ENCODE measurements around the gene TACC2. TPM values are rescaled to one million over a fixed set of nuclear protein-coding genes. Genes with fewer than 3 reads are reported as not detected.

Gene TACC2
- polyA plus RNA-seq, 4 donors: 28.6 to 99.5 (median 77.2) TPM

DNA sequence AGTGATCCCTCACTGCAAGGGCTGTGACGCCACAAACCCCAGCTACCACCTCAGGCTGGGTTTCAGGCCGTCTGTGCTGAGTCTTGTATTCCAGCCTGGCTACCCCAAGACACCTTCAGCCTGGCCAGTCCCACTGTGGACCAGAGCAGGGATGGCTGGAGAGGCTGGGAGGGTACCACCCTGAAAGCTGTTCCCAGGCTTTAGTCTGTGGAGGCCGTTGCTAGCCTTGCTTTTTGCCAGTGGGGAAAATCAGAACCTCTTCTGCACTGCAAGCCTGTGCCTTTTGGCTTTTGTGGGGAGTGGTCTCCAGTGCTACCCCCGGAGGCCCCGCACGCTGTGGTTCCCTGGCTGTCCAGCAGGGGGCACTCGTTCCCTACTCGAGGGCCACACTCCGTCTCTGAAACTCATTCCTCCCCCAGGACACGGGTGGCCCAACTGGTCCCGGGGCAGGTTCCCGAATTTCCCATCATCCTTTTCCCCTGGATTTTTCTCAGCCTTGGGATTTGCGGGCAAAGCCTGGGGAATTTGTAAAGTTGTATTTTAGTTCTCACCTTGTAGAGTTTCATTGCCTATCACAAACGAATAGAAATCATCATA, 153.8 kb downstream of the TACC2 start:
- H3K9me3 ChIP-seq (ENCODE audit: control insufficient read depth in 2 of 2, insufficient read depth in 1 of 2, low read depth in 1 of 2, low read length in 1 of 2): peaks cover 0 to 4% of the 10 kb centered on the region in 2 donors
- peaks cover 0 to 3% (median 0%) of the 10 kb centered on the region in 3 donors for H3K4me1 ChIP-seq (ENCODE audit: control insufficient read depth in 3 of 3, insufficient read depth in 2 of 3, low read depth in 1 of 3, low read length in 2 of 3)
- H3K27ac ChIP-seq (ENCODE audit: low read depth in 1 of 3, low read length in 2 of 3): no peak overlapping the region
- peaks cover 0 to 64% (median 6%) of the 10 kb centered on the region in 3 donors for H3K36me3 ChIP-seq (ENCODE audit: control insufficient read depth in 3 of 3, insufficient read depth in 2 of 3, low read depth in 1 of 3, low read length in 3 of 3)
- H3K4me3 ChIP-seq (ENCODE audit: low read depth in 1 of 3, low read length in 3 of 3): no peak overlapping the region
- WGBS, 3 donors: 30 to 34% (median 33%) methylated on average over 14 of the region's 14 CpGs
- no peak for FAIRE-seq
- no peaks in the 10 kb centered on the region for H3K27me3 ChIP-seq (ENCODE audit: control insufficient read depth in 3 of 3, insufficient read depth in 3 of 3, low read length in 3 of 3)
- peak in 1 of 2 donors; percentile 39 for DNase-seq

DNA sequence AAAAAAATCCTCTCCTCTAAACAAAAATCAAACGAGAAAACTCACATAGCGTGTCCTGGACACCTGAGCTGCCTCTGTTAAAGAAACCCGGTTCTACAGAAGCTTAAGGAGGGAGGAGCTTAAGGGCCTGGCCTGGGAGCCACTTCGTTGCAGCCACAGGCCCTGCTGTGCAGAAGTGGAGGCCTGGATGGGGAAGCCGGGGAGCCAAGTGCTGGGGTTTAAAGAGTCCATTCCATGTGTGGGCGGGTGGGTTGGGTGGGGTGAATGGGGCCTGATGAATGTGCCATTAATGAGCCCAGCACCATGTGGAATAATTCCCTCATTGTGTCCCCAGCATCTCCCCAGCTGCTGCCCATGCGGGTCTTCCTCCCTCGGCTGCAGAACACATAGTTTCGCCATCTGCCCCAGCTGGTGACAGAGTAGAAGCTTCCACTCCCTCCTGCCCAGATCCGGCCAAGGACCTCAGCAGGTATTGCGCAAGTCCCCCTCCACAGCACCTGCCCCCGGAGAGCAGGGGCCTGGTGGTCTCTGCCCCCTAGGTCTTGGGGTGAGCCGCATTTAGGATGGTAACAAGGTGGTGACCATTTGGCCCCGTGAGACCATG, 154.4 kb downstream of the TACC2 start:
- H3K27ac ChIP-seq (ENCODE audit: low read depth in 1 of 3, low read length in 2 of 3): no peak overlapping the region
- H3K9me3 ChIP-seq (ENCODE audit: control insufficient read depth in 2 of 2, insufficient read depth in 1 of 2, low read depth in 1 of 2, low read length in 1 of 2): peaks cover 0 to 4% of the 10 kb centered on the region in 2 donors
- DNase-seq (no peak), FAIRE-seq (no peak)
- 62 to 77% (median 69%) methylated on average over 14 of the region's 14 CpGs for WGBS, 3 donors
- H3K4me3 ChIP-seq (ENCODE audit: low read depth in 1 of 3, low read length in 3 of 3): no peak overlapping the region
- no peaks in the 10 kb centered on the region for H3K27me3 ChIP-seq (ENCODE audit: control insufficient read depth in 3 of 3, insufficient read depth in 3 of 3, low read length in 3 of 3)
- peaks cover 0 to 3% (median 2%) of the 10 kb centered on the region in 3 donors for H3K4me1 ChIP-seq (ENCODE audit: control insufficient read depth in 3 of 3, insufficient read depth in 2 of 3, low read depth in 1 of 3, low read length in 2 of 3)
- peaks cover 0 to 67% (median 6%) of the 10 kb centered on the region in 3 donors for H3K36me3 ChIP-seq (ENCODE audit: control insufficient read depth in 3 of 3, insufficient read depth in 2 of 3, low read depth in 1 of 3, low read length in 3 of 3)

- H3K27me3 ChIP-seq (ENCODE audit: control insufficient read depth in 3 of 3, insufficient read depth in 3 of 3, low read length in 3 of 3): no peaks in the 10 kb centered on the region
- H3K36me3 ChIP-seq (ENCODE audit: control insufficient read depth in 3 of 3, insufficient read depth in 2 of 3, low read depth in 1 of 3, low read length in 3 of 3): peaks cover 0 to 71% (median 9%) of the 10 kb centered on the region in 3 donors
- no peak overlapping the region for H3K4me3 ChIP-seq (ENCODE audit: low read depth in 1 of 3, low read length in 3 of 3)
- WGBS, 3 donors: 73 to 94% (median 80%) methylated on average over 2 of the region's 2 CpGs
- peaks cover 0 to 7% (median 3%) of the 10 kb centered on the region in 3 donors for H3K4me1 ChIP-seq (ENCODE audit: control insufficient read depth in 3 of 3, insufficient read depth in 2 of 3, low read depth in 1 of 3, low read length in 2 of 3)
- H3K27ac ChIP-seq (ENCODE audit: low read depth in 1 of 3, low read length in 2 of 3): no peak overlapping the region
- no peak for FAIRE-seq
- DNase-seq: no peak
- peaks cover 0 to 4% of the 10 kb centered on the region in 2 donors for H3K9me3 ChIP-seq (ENCODE audit: control insufficient read depth in 2 of 2, insufficient read depth in 1 of 2, low read depth in 1 of 2, low read length in 1 of 2)
These were observed 155.2 kb downstream of the TACC2 start for GRCh38 chr10:122144199-122144598.

- DNase-seq (no peak), FAIRE-seq (no peak)
- 93 to 97% (median 93%) methylated on average over 2 of the region's 2 CpGs for WGBS, 3 donors
- Histone ChIP-seq H3K4me3 (ENCODE audit: low read depth in 1 of 3, low read length in 3 of 3) (no peak overlapping the region), H3K9me3 (ENCODE audit: control insufficient read depth in 2 of 2, insufficient read depth in 1 of 2, low read depth in 1 of 2, low read length in 1 of 2) (peaks cover 0 to 4% of the 10 kb centered on the region in 2 donors), H3K4me1 (ENCODE audit: control insufficient read depth in 3 of 3, insufficient read depth in 2 of 3, low read depth in 1 of 3, low read length in 2 of 3) (peaks cover 0 to 13% (median 3%) of the 10 kb centered on the region in 3 donors), H3K27me3 (ENCODE audit: control insufficient read depth in 3 of 3, insufficient read depth in 3 of 3, low read length in 3 of 3) (no peaks in the 10 kb centered on the region), H3K36me3 (ENCODE audit: control insufficient read depth in 3 of 3, insufficient read depth in 2 of 3, low read depth in 1 of 3, low read length in 3 of 3) (peaks cover 0 to 71% (median 9%) of the 10 kb centered on the region in 3 donors), H3K27ac (ENCODE audit: low read depth in 1 of 3, low read length in 2 of 3) (no peak overlapping the region)
These were observed 156.2 kb downstream of the TACC2 start for GRCh38 chr10:122145113-122145512.

DNA sequence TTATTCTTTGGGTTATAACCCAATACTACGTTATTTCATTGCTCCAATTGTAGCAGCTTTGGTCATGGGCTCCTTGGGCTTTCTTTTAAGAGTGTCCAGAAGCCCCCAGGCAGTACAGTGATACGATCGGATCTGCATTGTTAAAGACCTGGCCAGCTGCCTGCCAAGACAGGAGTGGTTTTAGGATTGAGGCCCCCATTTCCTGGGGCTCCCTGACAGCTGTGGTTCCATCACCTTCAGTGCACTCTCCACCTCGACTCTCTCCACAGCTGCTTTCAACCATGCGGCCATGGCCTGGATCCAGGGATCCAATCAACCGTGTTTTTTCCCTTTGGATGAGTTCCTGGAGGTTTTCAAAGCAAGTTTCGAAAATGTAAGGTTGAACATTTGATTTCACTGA, 158.7 kb downstream of the TACC2 start:
- FAIRE-seq: no peak
- no peak for DNase-seq

GRCh38 chr10:122148876-122149560, 160.1 kb downstream of the TACC2 start:
- Histone ChIP-seq H3K4me3 (ENCODE audit: low read depth in 1 of 3, low read length in 3 of 3) (no peak overlapping the region), H3K9me3 (ENCODE audit: control insufficient read depth in 2 of 2, insufficient read depth in 1 of 2, low read depth in 1 of 2, low read length in 1 of 2) (peaks cover 0 to 4% of the 10 kb centered on the region in 2 donors), H3K27ac (ENCODE audit: low read depth in 1 of 3, low read length in 2 of 3) (peak overlapping the region in 2 of 3 donors; percentile 69 to 71), H3K4me1 (ENCODE audit: control insufficient read depth in 3 of 3, insufficient read depth in 2 of 3, low read depth in 1 of 3, low read length in 2 of 3) (peaks cover 0 to 17% (median 0%) of the 10 kb centered on the region in 3 donors), H3K36me3 (ENCODE audit: control insufficient read depth in 3 of 3, insufficient read depth in 2 of 3, low read depth in 1 of 3, low read length in 3 of 3) (peaks cover 0 to 76% (median 9%) of the 10 kb centered on the region in 3 donors), H3K27me3 (ENCODE audit: control insufficient read depth in 3 of 3, insufficient read depth in 3 of 3, low read length in 3 of 3) (no peaks in the 10 kb centered on the region)
- WGBS, 3 donors: 57 to 88% (median 66%) methylated on average over 15 of the region's 15 CpGs
- no peak for DNase-seq
- FAIRE-seq: no peak

More for the DNA sequence above, 158.7 kb downstream of the TACC2 start:
- Histone ChIP-seq H3K4me1 (ENCODE audit: control insufficient read depth in 3 of 3, insufficient read depth in 2 of 3, low read depth in 1 of 3, low read length in 2 of 3) (peaks cover 0 to 17% (median 0%) of the 10 kb centered on the region in 3 donors), H3K9me3 (ENCODE audit: control insufficient read depth in 2 of 2, insufficient read depth in 1 of 2, low read depth in 1 of 2, low read length in 1 of 2) (peaks cover 0 to 4% of the 10 kb centered on the region in 2 donors), H3K27ac (ENCODE audit: low read depth in 1 of 3, low read length in 2 of 3) (no peak overlapping the region), H3K36me3 (ENCODE audit: control insufficient read depth in 3 of 3, insufficient read depth in 2 of 3, low read depth in 1 of 3, low read length in 3 of 3) (peaks cover 0 to 75% (median 9%) of the 10 kb centered on the region in 3 donors), H3K27me3 (ENCODE audit: control insufficient read depth in 3 of 3, insufficient read depth in 3 of 3, low read length in 3 of 3) (no peaks in the 10 kb centered on the region), H3K4me3 (ENCODE audit: low read depth in 1 of 3, low read length in 3 of 3) (no peak overlapping the region)
- WGBS, 3 donors: 69 to 82% (median 77%) methylated on average over 7 of the region's 7 CpGs

GRCh38 chr10:122149561-122150505, 160.9 kb downstream of the TACC2 start:
- no peaks in the 10 kb centered on the region for H3K27me3 ChIP-seq (ENCODE audit: control insufficient read depth in 3 of 3, insufficient read depth in 3 of 3, low read length in 3 of 3)
- H3K9me3 ChIP-seq (ENCODE audit: control insufficient read depth in 2 of 2, insufficient read depth in 1 of 2, low read depth in 1 of 2, low read length in 1 of 2): peaks cover 0 to under 1% of the 10 kb centered on the region in 2 donors
- DNase-seq (peak in 1 of 2 donors; percentile 36), FAIRE-seq (no peak)
- no peak overlapping the region for H3K4me3 ChIP-seq (ENCODE audit: low read depth in 1 of 3, low read length in 3 of 3)
- peak overlapping the region in 2 of 3 donors; percentile 12 to 56 for H3K27ac ChIP-seq (ENCODE audit: low read depth in 1 of 3, low read length in 2 of 3)
- H3K36me3 ChIP-seq (ENCODE audit: control insufficient read depth in 3 of 3, insufficient read depth in 2 of 3, low read depth in 1 of 3, low read length in 3 of 3): peaks cover 0 to 75% (median 7%) of the 10 kb centered on the region in 3 donors
- peaks cover 0 to 17% (median 0%) of the 10 kb centered on the region in 3 donors for H3K4me1 ChIP-seq (ENCODE audit: control insufficient read depth in 3 of 3, insufficient read depth in 2 of 3, low read depth in 1 of 3, low read length in 2 of 3)
- 69 to 89% (median 82%) methylated on average over 38 to 41 of the region's 41 CpGs for WGBS, 3 donors

All from small intestine (tissue), 7 donors.